ENCODE data around the gene DNAH2.

DNA sequence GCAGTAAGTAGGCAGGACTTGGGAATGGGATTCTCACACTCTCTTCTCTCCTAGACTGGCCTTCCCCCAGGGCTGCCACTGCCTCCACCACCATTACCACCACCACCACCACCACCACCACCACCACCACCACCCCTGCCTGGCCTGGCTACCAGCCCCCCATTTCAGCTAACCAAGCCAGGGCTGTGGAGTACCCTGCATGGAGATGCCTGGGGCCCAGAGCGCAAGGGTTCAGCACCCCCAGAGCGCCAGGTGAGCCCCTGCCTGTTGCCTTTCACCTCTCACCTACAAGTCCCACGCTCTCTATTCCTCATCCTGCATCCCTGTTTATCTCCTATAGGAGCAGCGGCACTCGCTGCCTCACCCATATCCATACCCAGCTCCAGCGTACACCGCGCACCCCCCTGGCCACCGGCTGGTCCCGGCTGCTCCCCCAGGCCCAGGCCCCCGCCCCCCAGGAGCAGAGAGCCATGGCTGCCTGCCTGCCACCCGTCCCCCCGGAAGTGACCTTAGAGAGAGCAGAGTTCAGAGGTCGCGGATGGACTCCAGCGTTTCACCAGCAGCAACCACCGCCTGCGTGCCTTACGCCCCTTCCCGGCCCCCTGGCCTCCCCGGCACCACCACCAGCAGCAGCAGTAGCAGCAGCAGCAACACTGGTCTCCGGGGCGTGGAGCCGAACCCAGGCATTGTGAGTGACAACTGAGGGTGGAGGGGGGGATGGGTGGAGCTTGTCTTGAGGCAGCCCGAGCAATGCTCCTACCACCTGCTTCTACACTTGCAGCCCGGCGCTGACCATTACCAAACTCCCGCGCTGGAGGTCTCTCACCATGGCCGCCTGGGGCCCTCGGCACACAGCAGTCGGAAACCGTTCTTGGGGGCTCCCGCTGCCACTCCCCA lies 129.5 kb downstream of the DNAH2 start:
- no peak for TF ChIP-seq YY1 (IDR thresholded peaks at IDR 0.05; ENCODE audit: extremely low read depth, insufficient replicate concordance, low read depth, low read length)
- TF ChIP-seq, protein P1, sequence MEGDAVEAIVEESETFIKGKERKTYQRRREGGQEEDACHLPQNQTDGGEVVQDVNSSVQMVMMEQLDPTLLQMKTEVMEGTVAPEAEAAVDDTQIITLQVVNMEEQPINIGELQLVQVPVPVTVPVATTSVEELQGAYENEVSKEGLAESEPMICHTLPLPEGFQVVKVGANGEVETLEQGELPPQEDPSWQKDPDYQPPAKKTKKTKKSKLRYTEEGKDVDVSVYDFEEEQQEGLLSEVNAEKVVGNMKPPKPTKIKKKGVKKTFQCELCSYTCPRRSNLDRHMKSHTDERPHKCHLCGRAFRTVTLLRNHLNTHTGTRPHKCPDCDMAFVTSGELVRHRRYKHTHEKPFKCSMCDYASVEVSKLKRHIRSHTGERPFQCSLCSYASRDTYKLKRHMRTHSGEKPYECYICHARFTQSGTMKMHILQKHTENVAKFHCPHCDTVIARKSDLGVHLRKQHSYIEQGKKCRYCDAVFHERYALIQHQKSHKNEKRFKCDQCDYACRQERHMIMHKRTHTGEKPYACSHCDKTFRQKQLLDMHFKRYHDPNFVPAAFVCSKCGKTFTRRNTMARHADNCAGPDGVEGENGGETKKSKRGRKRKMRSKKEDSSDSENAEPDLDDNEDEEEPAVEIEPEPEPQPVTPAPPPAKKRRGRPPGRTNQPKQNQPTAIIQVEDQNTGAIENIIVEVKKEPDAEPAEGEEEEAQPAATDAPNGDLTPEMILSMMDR (IDR thresholded peaks at IDR 0.05 in 2 of 3, conservative IDR thresholded peaks at IDR 0.05 in 1 of 3; ENCODE audit: borderline replicate concordance in 1 of 3, insufficient read depth in 1 of 3, low read depth in 2 of 3, low read length in 2 of 3) = no peak
- TF ChIP-seq ZFX (IDR thresholded peaks at IDR 0.05) = no peak
